K562 (cell line): ENCODE measurements around the gene EIF4E1B. TPM values are rescaled to one million over a fixed set of nuclear protein-coding genes. Genes with fewer than 3 reads are reported as not detected.

ENCODE experiments used
- FIP1L1 ChIP-seq: fragments of 200-400 bp; formaldehyde crosslinking; IDR thresholded peaks from 2 replicates; pipeline ENCODE4 v1.6.1; 2018; ENCODE audit warnings: mild to moderate bottlenecking, low read depth, low read length; ENCODE audit not compliant: poor library complexity, severe bottlenecking
- MECOM ChIP-seq: fragments of 250-450 bp; sonication (Bioruptor Pico); IDR thresholded peaks from 2 replicates; pipeline ENCODE4 v1.8.0; 2022; ENCODE audit warnings: inconsistent platforms
- REST ChIP-seq, 2 experiments: fragments of 450-650 bp; formaldehyde crosslinking in 1 of 2; IDR thresholded peaks; 2 replicates each; pipeline versions ENCODE4 v1.4.0 to v1.6.1; 2014 to 2020; ENCODE audit warnings: mild to moderate bottlenecking in 2 of 2, borderline replicate concordance in 1 of 2, low read depth in 1 of 2
- polyA plus RNA-seq, 8 experiments: library from polyadenylated mRNA; depleted of rRNA in 4 of 8; stranded (reverse) in 5 of 8; unstranded in 3 of 8; fragments of >200 nt; fragmentation: Nextera tagmentation in 2 of 8; fragmentation: Illumina TruSeq in 1 of 8; extraction: Ambion mirVana in 2 of 8; extraction: Trizol in 1 of 8; gene quantifications; 2 replicates each; pipeline versions ENCODE4 v1.2.1 to v1.2.3, GENCODE V29; 2011 to 2014; ENCODE audit warnings: inconsistent platforms in 1 of 8, missing spikeins in 1 of 8
- total RNA-seq, 7 experiments: library from RNA; depleted of rRNA in 6 of 7; stranded (reverse); fragments of >200 nt in 6 of 7; fragmentation: Illumina TruSeq in 2 of 7; extraction: Trizol in 2 of 7; gene quantifications; 2 replicates each; pipeline versions ENCODE4 v1.2.1 to v1.2.3, GENCODE V29; 2011 to 2021; ENCODE audit warnings: low replicate concordance in 1 of 7

Gene EIF4E1B
- total and polyA plus RNA-seq, 9 of the 15 experiments (the other 6 are each of a cell fraction or from before 2014, with no cell fraction given): not detected

GRCh38 chr5:176619203-176619568 is 11.3 kb upstream of the EIF4E1B start (continued):
- peak; percentile 75 for TF ChIP-seq REST (IDR thresholded peaks at IDR 0.05; ENCODE audit: borderline replicate concordance)
- TF ChIP-seq REST (CRISPR knock-in tag; IDR thresholded peaks at IDR 0.05; ENCODE audit: low read depth): no peak
- TF ChIP-seq FIP1L1: no peak
- no peak for TF ChIP-seq MECOM (CRISPR knock-in tag)
